H1 (cell line): Measurements from ENCODE around the gene SENP3. TPM values are rescaled to one million over a fixed set of nuclear protein-coding genes. Genes with fewer than 3 reads are reported as not detected.

Source experiments
- CTCF ChIA-PET: fragments of 300-600 bp; sonication (Branson Sonifier 250); formaldehyde crosslinking; loops from one replicate; lab custom pipeline; 2021; ENCODE audit not compliant: partially characterized antibody; lab: Charles Lee
- POLR2A ChIA-PET: fragments of 300-600 bp; sonication (Branson Sonifier 250); formaldehyde crosslinking; loops from one replicate; lab custom pipeline; 2021; ENCODE audit warnings: inconsistent platforms; ENCODE audit not compliant: partially characterized antibody; lab: Charles Lee
- DNase-seq, 2 experiments: peaks; one replicate each; pipeline versions ENCODE4 v3.0.0 to v3.0.0-alpha.2; 2010 to 2022; ENCODE audit warnings: low spot score in 2 of 2, low read depth in 1 of 2, mixed read lengths in 1 of 2
- FAIRE-seq: peaks from 2 replicates; lab custom pipeline; 2011; peaks lifted over from hg19 to GRCh38; lab: Jason Lieb, UNC
- H2AFZ ChIP-seq: 2 replicates; pipeline ENCODE4 v1.8.1; 2012; ENCODE audit warnings: low read length, inconsistent platforms
- H2AK5ac ChIP-seq: 2 replicates; pipeline ENCODE4 v1.6.1; 2013; ENCODE audit warnings: low read depth, low read length
- H2BK120ac ChIP-seq: replicated peaks from 2 replicates; pipeline ENCODE3; 2013; ENCODE audit warnings: low read depth, low read length, inconsistent platforms
- H2BK12ac ChIP-seq: 2 replicates; pipeline ENCODE4 v1.6.1; 2013; ENCODE audit warnings: low read depth, low read length
- H2BK15ac ChIP-seq: 2 replicates; pipeline ENCODE4 v1.6.1; 2013; ENCODE audit warnings: low read length
- H2BK20ac ChIP-seq: 2 replicates; pipeline ENCODE4 v1.6.1; 2013; ENCODE audit warnings: low read length
- H2BK5ac ChIP-seq: 2 replicates; pipeline ENCODE4 v1.6.1; 2013; ENCODE audit warnings: low read depth, low read length
- H3K14ac ChIP-seq: 2 replicates; pipeline ENCODE4 v1.6.1; 2013; ENCODE audit warnings: inconsistent platforms; ENCODE audit not compliant: insufficient read length
- H3K18ac ChIP-seq: 2 replicates; pipeline ENCODE4 v1.6.1; 2013; ENCODE audit warnings: low read length; ENCODE audit errors: extremely low read depth
- H3K23ac ChIP-seq: 2 replicates; pipeline ENCODE4 v1.6.1; 2013; ENCODE audit warnings: inconsistent platforms; ENCODE audit not compliant: insufficient read length
- H3K23me2 ChIP-seq: 2 replicates; pipeline ENCODE4 v1.6.1; 2013; ENCODE audit warnings: low read depth, low read length
- H3K27ac ChIP-seq: 2 replicates; pipeline ENCODE4 v1.6.1; 2011; ENCODE audit warnings: low read depth, low read length, inconsistent platforms
- H3K27me3 ChIP-seq, 4 experiments: replicated peaks in 1 of 4; 1 replicate in 1 of 4; 2 replicates in 3 of 4; pipeline versions ENCODE4 v1.6.1 to v1.8.1; 2011 to 2013; ENCODE audit warnings: low read length in 3 of 4, mild to moderate bottlenecking in 3 of 4, inconsistent platforms in 2 of 4, mixed read lengths in 2 of 4, moderate library complexity in 1 of 4; ENCODE audit not compliant: control insufficient read depth in 3 of 4, insufficient read depth in 3 of 4; ENCODE audit errors: extremely low read depth in 1 of 4
- H3K36me3 ChIP-seq, 4 experiments: 2 replicates each; pipeline versions ENCODE4 v1.6.1 to v1.8.1; 2011 to 2013; ENCODE audit warnings: mild to moderate bottlenecking in 4 of 4, low read length in 3 of 4, moderate library complexity in 2 of 4, control low read depth in 1 of 4, inconsistent platforms in 1 of 4; ENCODE audit not compliant: insufficient read depth in 4 of 4, control insufficient read depth in 2 of 4
- H3K4ac ChIP-seq: replicated peaks from 2 replicates; pipeline ENCODE3; 2013; ENCODE audit warnings: low read length, low read depth, mixed read lengths, inconsistent platforms; ENCODE audit not compliant: insufficient read length
- H3K4me1 ChIP-seq, 4 experiments: replicated peaks in 1 of 4; 1 replicate in 1 of 4; 2 replicates in 3 of 4; pipeline versions ENCODE4 v1.6.1 to v1.8.1; 2011 to 2013; ENCODE audit warnings: low read length in 3 of 4, inconsistent platforms in 2 of 4, mixed read lengths in 1 of 4; ENCODE audit not compliant: insufficient read depth in 4 of 4, control insufficient read depth in 3 of 4
- H3K4me2 ChIP-seq, 2 experiments: 2 replicates each; pipeline versions ENCODE4 v1.6.1 to v1.8.1; 2011 to 2013; ENCODE audit warnings: low read depth in 2 of 2, low read length in 2 of 2, control low read depth in 1 of 2, inconsistent platforms in 1 of 2, mild to moderate bottlenecking in 1 of 2; ENCODE audit not compliant: insufficient read depth in 1 of 2
- H3K4me3 ChIP-seq, 4 experiments: fragments of 200-600, 300-600 bp in 1 of 4; sonication (generic), shearing (Covaris generic), sonication (Bioruptor Twin) in 1 of 4; 2 replicates each; pipeline versions ENCODE4 v1.5.1 to v1.8.1; 2011 to 2016; ENCODE audit warnings: low read length in 4 of 4, low read depth in 3 of 4, control low read depth in 2 of 4, inconsistent platforms in 2 of 4, mild to moderate bottlenecking in 2 of 4, mixed read lengths in 1 of 4, moderate library complexity in 1 of 4; ENCODE audit not compliant: insufficient read depth in 2 of 4; ENCODE audit errors: extremely low read depth in 1 of 4
- H3K56ac ChIP-seq: replicated peaks from 2 replicates; pipeline ENCODE3; 2013; ENCODE audit warnings: low read depth, mild to moderate bottlenecking, mixed read lengths, low read length, inconsistent platforms; ENCODE audit not compliant: insufficient read length
- H3K79me1 ChIP-seq: 2 replicates; pipeline ENCODE4 v1.6.1; 2013; ENCODE audit warnings: low read depth, low read length, control low read depth
- H3K79me2 ChIP-seq, 2 experiments: 2 replicates each; pipeline versions ENCODE4 v1.6.1 to v1.8.1; 2012 to 2013; ENCODE audit warnings: low read length in 2 of 2, mild to moderate bottlenecking in 2 of 2, inconsistent platforms in 1 of 2; ENCODE audit not compliant: insufficient read depth in 2 of 2, control insufficient read depth in 1 of 2
- H3K9ac ChIP-seq, 4 experiments: replicated peaks in 1 of 4; 1 replicate in 1 of 4; 2 replicates in 3 of 4; pipeline versions ENCODE4 v1.6.1 to v1.8.1; 2011 to 2013; ENCODE audit warnings: low read depth in 3 of 4, low read length in 3 of 4, control low read depth in 2 of 4, mild to moderate bottlenecking in 2 of 4, moderate library complexity in 2 of 4, inconsistent platforms in 1 of 4; ENCODE audit errors: extremely low read depth in 1 of 4
- H3K9me3 ChIP-seq, 2 experiments: 2 replicates each; pipeline versions ENCODE4 v1.6.1 to v1.8.1; 2012 to 2013; ENCODE audit warnings: mild to moderate bottlenecking in 2 of 2, moderate library complexity in 2 of 2, control low read depth in 1 of 2, inconsistent platforms in 1 of 2, low read depth in 1 of 2, low read length in 1 of 2, mixed read lengths in 1 of 2; ENCODE audit not compliant: insufficient read depth in 2 of 2
- H4K20me1 ChIP-seq, 2 experiments: replicated peaks in 1 of 2; 2 replicates each; pipeline versions ENCODE3 to v1.8.1; 2011 to 2013; ENCODE audit warnings: inconsistent platforms in 2 of 2, low read length in 2 of 2, mild to moderate bottlenecking in 1 of 2; ENCODE audit not compliant: insufficient read depth in 2 of 2, control insufficient read depth in 1 of 2
- H4K5ac ChIP-seq: 2 replicates; pipeline ENCODE4 v1.6.1; 2013; ENCODE audit warnings: low read length, low read depth, mixed read lengths, inconsistent platforms; ENCODE audit not compliant: insufficient read length
- H4K8ac ChIP-seq: 2 replicates; pipeline ENCODE4 v1.8.0; 2013; ENCODE audit warnings: mild to moderate bottlenecking, moderate library complexity, low read length, inconsistent platforms; ENCODE audit not compliant: insufficient read depth; ENCODE audit errors: extremely low read depth
- H4K91ac ChIP-seq: replicated peaks from 2 replicates; pipeline ENCODE3; 2013; ENCODE audit warnings: low read length, mixed read lengths, inconsistent platforms; ENCODE audit not compliant: insufficient read length
- JUN ChIP-seq: IDR thresholded peaks from 2 replicates; pipeline ENCODE4 v1.6.1; 2011; ENCODE audit warnings: low read depth, mild to moderate bottlenecking, improper control_type of control experiment, low read length
- MAX ChIP-seq: IDR thresholded peaks from 2 replicates; pipeline ENCODE4 v1.6.1; 2012; ENCODE audit warnings: inconsistent platforms
- WGBS, 2 experiments: shearing (Covaris generic) in 1 of 2; methylation state at CpG; one replicate each; pipeline versions ENCODE4 v1.1.6 to v1.1.7; 2013 to 2015; ENCODE audit warnings: low lambda C conversion rate in 2 of 2, mixed read lengths in 2 of 2, inconsistent platforms in 1 of 2, low coverage in 1 of 2, missing lambda C conversion rate in 1 of 2; ENCODE audit not compliant: insufficient replicate concordance in 2 of 2, insufficient coverage in 1 of 2, insufficient read length in 1 of 2; ENCODE audit errors: extremely low coverage in 1 of 2, missing lambda C conversion rate in 1 of 2; 5-methylcytosine and 5-hydroxymethylcytosine counted together
- polyA plus RNA-seq, 7 experiments: library from polyadenylated mRNA; depleted of rRNA in 3 of 7; stranded (reverse) in 5 of 7; unstranded in 2 of 7; fragments of >200 nt in 5 of 7; fragments of 200-250 nt in 2 of 7; gene quantifications; 1 replicate in 5 of 7; 2 replicates in 1 of 7; 4 replicates in 1 of 7; pipeline versions ENCODE4 v1.2.1 to v1.2.3, GENCODE V29; 2011 to 2013; ENCODE audit warnings: missing spikeins in 2 of 7, mixed read lengths in 2 of 7
- total RNA-seq: library from RNA; stranded (reverse); fragmentation: NEBNext Ultra II Directional; extraction: Animal tissue kit (Norgen Biotek cat#: 25700); gene quantifications from 2 replicates; pipeline ENCODE4 v1.2.1, GENCODE V29; 2021

Gene SENP3
- total and polyA plus RNA-seq, 2 of the 8 experiments (the other 6 are each of a cell fraction or from before 2014, with no cell fraction given), result 86.2 to 129 TPM

GRCh38 chr17:7551396-7551795 lies 10.3 kb upstream of the SENP3 start:
- no peak for FAIRE-seq

More at GRCh38 chr17:7551396-7551795, 10.3 kb upstream of the SENP3 start:
- Histone ChIP-seq H2BK15ac (no peak overlapping the region), H3K4me2 (no peak overlapping the region), H3K56ac (no peak overlapping the region), H2AK5ac (no peak overlapping the region), H3K14ac (no peak overlapping the region), H3K79me2 (no peaks in the 10 kb centered on the region), H3K18ac (no peak overlapping the region), H2BK5ac (no peak overlapping the region), H4K8ac (no peak overlapping the region), H2BK12ac (no peak overlapping the region), H3K4ac (no peak overlapping the region), H2AFZ (no peak overlapping the region), H4K91ac (no peak overlapping the region), H4K5ac (no peak overlapping the region), H3K23ac (no peak overlapping the region), H3K79me1 (no peaks in the 10 kb centered on the region), H2BK20ac (no peak overlapping the region), H2BK120ac (no peak overlapping the region), H3K4me3 (no peak overlapping the region), H3K9ac (no peak overlapping the region), H3K9me3 (no peaks in the 10 kb centered on the region), H3K27me3 (peaks cover 0 to 5% (median 3%) of the 10 kb centered on the region in 4 experiments; a peak in 4 of 7 replicates), H3K4me1 (peaks cover 0 to 8% (median 5%) of the 10 kb centered on the region in 4 experiments; a peak in 4 of 7 replicates), H3K27ac (no peak overlapping the region), H4K20me1 (peaks cover 0 to 7% of the 10 kb centered on the region in 2 experiments), H3K36me3 (no peaks in the 10 kb centered on the region), H3K23me2 (peaks cover 6% of the 10 kb centered on the region; the same call in 1 of the 2 replicates)
- 88% methylated on average over 4 of the region's 4 CpGs; no CpG with 5 or more reads in 1 of the 2 experiments for WGBS, 2 experiments
- DNase-seq, result no peak
- POLR2A ChIA-PET, result interaction anchor here (1.2 to 37.5 kb wide), 4 partner anchors 9 to 66 kb away, joined by 3 to 1144 read pairs (median 4); partner anchors contain the start of genes CD68, MPDU1 and SOX15
- CTCF ChIA-PET, result interaction anchor here (2.3 to 12.7 kb wide), 2 partner anchors 9 to 35 kb away, joined by 11 to 251 read pairs; no protein-coding TSS in a partner anchor
- TF ChIP-seq JUN, result no peak
- TF ChIP-seq MAX, result no peak
